Adrenal gland (tissue), 12 donors: ENCODE results near the gene MAML2. TPM values are rescaled to one million over a fixed set of nuclear protein-coding genes. Genes with fewer than 3 reads are reported as not detected.

Experiments
- DNase-seq, 7 donors: peaks; one replicate each; pipeline ENCODE4 v3.0.0-alpha.2; 2019 to 2020
- H3K27ac ChIP-seq, 5 donors: fragments of 200-600 bp; sonication (generic) in 4 of 5; 1 replicate in 3 of 5; 2 replicates in 2 of 5; pipeline versions ENCODE4 v1.5.1 to v1.8.0; 2016 to 2020; ENCODE audit warnings: mild to moderate bottlenecking in 1 of 5
- H3K27me3 ChIP-seq: fragments of 200-600 bp; 2 replicates; pipeline ENCODE4 v1.8.0; 2021
- H3K36me3 ChIP-seq, 2 donors: fragments of 200-600 bp; replicated peaks in 1 of 2; 1 replicate in 1 of 2; 2 replicates in 1 of 2; pipeline versions ENCODE4 v1.5.1 to v1.8.0; 2018 to 2022
- H3K4me1 ChIP-seq, 2 donors: fragments of 200-600 bp; replicated peaks in 1 of 2; 1 replicate in 1 of 2; 2 replicates in 1 of 2; pipeline versions ENCODE4 v1.5.1 to v1.8.0; 2018 to 2021
- H3K4me3 ChIP-seq, 4 donors: fragments of 200-600 bp; sonication (generic) in 3 of 4; one replicate each; pipeline ENCODE4 v1.5.1; 2016 to 2018
- H3K9me3 ChIP-seq, 3 donors: fragments of 200-600 bp; sonication (generic) in 1 of 3; replicated peaks in 1 of 3; 1 replicate in 2 of 3; 2 replicates in 1 of 3; pipeline versions ENCODE4 v1.5.1 to v1.8.0; 2016 to 2021
- POLR2A ChIP-seq, 2 donors: fragments of 450-650 bp; IDR thresholded peaks; one replicate each; pipeline ENCODE4 v1.6.1; 2017; ENCODE audit warnings: antibody characterized with exemption in 2 of 2, mild to moderate bottlenecking in 2 of 2, moderate library complexity in 1 of 2
- WGBS, 4 donors: extraction: QIAGEN DNeasy Blood & Tissue Kit in 2 of 4; methylation state at CpG; one replicate each; pipeline versions ENCODE4 v1.1.5 to v1.1.7; 2013 to 2017; 5-methylcytosine and 5-hydroxymethylcytosine counted together
- intact Hi-C, 2 donors: fragments of 100-400 bp; cut with DNase I; formaldehyde crosslinking; loops; one replicate each; pipeline versions ENCODE4 v1.14.1 to v1.15.0; 2022 to 2023
- polyA plus RNA-seq, 3 donors: library from polyadenylated mRNA; stranded (reverse); fragments of 200-250 nt in 2 of 3; fragments of 350-450 nt in 1 of 3; fragmentation: Illumina TruSeq in 1 of 3; extraction: RNeasy Lipid Tissue Mini Kit (QIAGEN cat#74804) in 1 of 3; gene quantifications; one replicate each; pipeline ENCODE4 v1.2.3, GENCODE V29; 2013 to 2014
- total RNA-seq, 9 donors: library from RNA; depleted of rRNA in 4 of 9; stranded (reverse); fragments of >200 nt in 4 of 9; fragments of 120-200 nt in 1 of 9; fragmentation: NEBNext Ultra II Directional in 1 of 9; extraction: Animal tissue kit (Norgen Biotek cat#: 25700) in 1 of 9; gene quantifications; one replicate each; pipeline versions ENCODE4 v1.1.0 to v1.2.4, GENCODE V29; 2013 to 2023
- TF ChIP-seq, protein P1 (sequence below), 6 experiments: fragments of 450-650 bp in 4 of 6; fragments of 200-600 bp in 2 of 6; sonication (generic) in 1 of 6; IDR thresholded peaks; 1 replicate in 5 of 6; 2 replicates in 1 of 6; pipeline versions ENCODE4 v1.5.1 to v1.8.0; 2016 to 2021; ENCODE audit warnings: antibody characterized with exemption in 6 of 6, mild to moderate bottlenecking in 2 of 6, moderate library complexity in 1 of 6
- donor health status: healthy with polysubstance abuse.
- donor health status: Bipolar disorder and iron deficiency.
- donor health status: DM: yes; HTN: yes; CAD: no.
- donor health status: DM: no; HTN: no; CAD: no.
- donor health status: DM: no; HTN: no; CAD: no.
- donor health status: DM: yes; HTN: yes; CAD: no.

MAML2 gene
- total and polyA plus RNA-seq, 12 donors, result 1.4 to 19.4 (median 7.6) TPM

DNA sequence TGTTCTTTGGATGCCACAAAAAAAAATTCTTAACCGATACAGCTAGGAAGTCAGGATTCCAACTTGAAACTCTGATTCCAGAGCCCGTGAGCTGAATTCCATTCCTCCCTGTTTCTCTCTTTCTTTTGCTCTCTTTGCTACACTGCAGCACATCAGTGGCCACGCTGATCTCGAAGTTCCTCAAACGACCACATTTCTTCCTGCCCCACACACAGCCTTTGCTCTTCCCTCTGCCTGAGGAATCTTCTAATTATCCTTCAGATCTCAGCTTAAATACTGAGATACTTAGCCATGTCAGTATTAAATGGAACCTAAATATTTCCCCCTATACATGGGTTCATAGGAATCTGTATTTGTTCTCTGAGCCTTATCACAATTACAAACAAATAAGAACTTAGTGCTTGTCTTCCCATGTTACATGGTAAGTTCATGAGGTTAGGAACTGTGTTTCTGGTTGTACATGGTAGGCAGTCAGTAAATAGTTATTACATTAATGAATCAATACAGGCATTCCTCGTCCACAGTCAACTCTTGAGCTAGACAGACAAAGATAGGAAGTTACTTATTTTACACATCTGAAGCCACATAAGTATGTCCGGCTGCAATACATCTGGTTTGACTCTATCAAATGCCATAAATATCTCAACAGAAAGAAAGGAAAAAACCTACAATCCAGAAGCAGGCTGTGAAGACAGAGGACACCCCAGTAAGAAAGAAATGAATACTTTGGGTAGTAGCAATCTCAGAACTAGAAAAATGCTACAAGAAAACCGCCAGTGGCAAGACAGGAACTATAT, 86.6 kb downstream of the MAML2 start:
- no peaks in the 10 kb centered on the region for H3K27me3 ChIP-seq
- no peaks in the 10 kb centered on the region for H3K9me3 ChIP-seq
- peaks cover 13 to 59% of the 10 kb centered on the region in 2 donors for H3K4me1 ChIP-seq
- no peak overlapping the region for H3K27ac ChIP-seq
- H3K4me3 ChIP-seq, result no peak overlapping the region
- no peaks in the 10 kb centered on the region for H3K36me3 ChIP-seq
- peak in 1 of 7 donors; percentile 8 for DNase-seq
- intact Hi-C loops, result no loop called here
- no peak for TF ChIP-seq POLR2A (IDR thresholded peaks at IDR 0.05)
- TF ChIP-seq, protein P1, sequence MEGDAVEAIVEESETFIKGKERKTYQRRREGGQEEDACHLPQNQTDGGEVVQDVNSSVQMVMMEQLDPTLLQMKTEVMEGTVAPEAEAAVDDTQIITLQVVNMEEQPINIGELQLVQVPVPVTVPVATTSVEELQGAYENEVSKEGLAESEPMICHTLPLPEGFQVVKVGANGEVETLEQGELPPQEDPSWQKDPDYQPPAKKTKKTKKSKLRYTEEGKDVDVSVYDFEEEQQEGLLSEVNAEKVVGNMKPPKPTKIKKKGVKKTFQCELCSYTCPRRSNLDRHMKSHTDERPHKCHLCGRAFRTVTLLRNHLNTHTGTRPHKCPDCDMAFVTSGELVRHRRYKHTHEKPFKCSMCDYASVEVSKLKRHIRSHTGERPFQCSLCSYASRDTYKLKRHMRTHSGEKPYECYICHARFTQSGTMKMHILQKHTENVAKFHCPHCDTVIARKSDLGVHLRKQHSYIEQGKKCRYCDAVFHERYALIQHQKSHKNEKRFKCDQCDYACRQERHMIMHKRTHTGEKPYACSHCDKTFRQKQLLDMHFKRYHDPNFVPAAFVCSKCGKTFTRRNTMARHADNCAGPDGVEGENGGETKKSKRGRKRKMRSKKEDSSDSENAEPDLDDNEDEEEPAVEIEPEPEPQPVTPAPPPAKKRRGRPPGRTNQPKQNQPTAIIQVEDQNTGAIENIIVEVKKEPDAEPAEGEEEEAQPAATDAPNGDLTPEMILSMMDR (IDR thresholded peaks at IDR 0.05), result no peak
- WGBS, 4 donors, result 60 to 76% (median 73%) methylated on average over 8 of the region's 8 CpGs

- WGBS, 4 donors, result 87 to 92% (median 91%) methylated on average over 8 of the region's 8 CpGs
- H3K4me1 ChIP-seq, result peaks cover 13 to 50% of the 10 kb centered on the region in 2 donors
- intact Hi-C loops, result no loop called here
These were observed 88.1 kb downstream of the MAML2 start for GRCh38 chr11:96254854-96255253.

GRCh38 chr11:96254087-96254486, 88.9 kb downstream of the MAML2 start:
- H3K36me3 ChIP-seq, result no peaks in the 10 kb centered on the region
- 42 to 52% (median 47%) methylated on average over 7 of the region's 7 CpGs for WGBS, 4 donors
- H3K27ac ChIP-seq, result no peak overlapping the region
- no peaks in the 10 kb centered on the region for H3K27me3 ChIP-seq
- intact Hi-C loops, result no loop called here
- no peaks in the 10 kb centered on the region for H3K9me3 ChIP-seq
- H3K4me1 ChIP-seq, result peaks cover 7 to 43% of the 10 kb centered on the region in 2 donors
- TF ChIP-seq, protein P1 (IDR thresholded peaks at IDR 0.05), result no peak
- no peak for TF ChIP-seq POLR2A (IDR thresholded peaks at IDR 0.05)
- peak in 3 of 7 donors; percentile 17 to 63 (median 24) for DNase-seq
- peak overlapping the region in 1 of 4 donors; percentile 10 for H3K4me3 ChIP-seq

More at GRCh38 chr11:96254854-96255253, 88.1 kb downstream of the MAML2 start:
- H3K27ac ChIP-seq, result no peak overlapping the region
- TF ChIP-seq POLR2A (IDR thresholded peaks at IDR 0.05), result no peak
- no peaks in the 10 kb centered on the region for H3K36me3 ChIP-seq
- H3K4me3 ChIP-seq, result no peak overlapping the region
- no peak for DNase-seq
- H3K9me3 ChIP-seq, result no peaks in the 10 kb centered on the region
- no peaks in the 10 kb centered on the region for H3K27me3 ChIP-seq

DNA sequence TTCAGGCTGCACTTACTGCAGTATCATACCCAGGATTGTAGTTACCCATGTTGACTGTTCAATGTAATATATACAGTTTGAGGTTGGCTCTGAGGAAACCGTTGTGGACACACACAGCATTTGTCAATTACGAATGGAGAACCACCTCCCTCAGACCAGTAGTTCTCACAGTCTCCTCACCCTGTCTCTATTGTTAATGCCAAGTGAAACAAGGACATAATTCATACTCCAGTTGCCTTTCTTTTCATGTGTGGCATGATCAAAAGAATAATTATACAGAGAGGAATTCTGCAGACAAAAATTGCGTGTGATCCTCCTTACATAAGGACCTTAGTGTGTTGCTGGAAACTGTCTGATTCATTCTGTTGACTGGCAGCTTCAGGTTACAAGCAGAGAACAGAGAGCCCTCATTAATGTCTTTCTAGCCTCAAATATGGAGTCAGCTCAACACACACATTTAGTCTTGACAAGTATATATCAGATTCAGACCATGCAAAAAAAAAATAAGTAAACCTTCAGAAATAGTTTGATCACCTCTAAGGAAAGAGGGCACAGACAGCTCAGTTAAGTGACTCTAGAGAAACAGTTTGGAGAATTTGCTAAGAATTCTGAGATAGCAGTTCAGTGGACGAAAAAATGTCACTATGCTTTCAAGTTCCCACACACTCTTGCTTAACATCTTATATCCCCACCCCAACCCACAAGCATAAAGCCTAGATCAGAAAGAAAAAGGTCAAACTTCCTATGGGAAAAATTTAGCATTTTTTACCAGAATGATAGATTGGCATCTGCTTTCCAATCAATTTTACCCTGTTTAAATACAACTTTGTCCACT, 96.1 kb downstream of the MAML2 start:
- no peak overlapping the region for H3K4me3 ChIP-seq
- TF ChIP-seq, protein P1 (IDR thresholded peaks at IDR 0.05), result no peak
- no peak for TF ChIP-seq POLR2A (IDR thresholded peaks at IDR 0.05)
- intact Hi-C loops, result no loop called here
- DNase-seq, result no peak
- H3K4me1 ChIP-seq, result peaks cover 0 to 22% of the 10 kb centered on the region in 2 donors
- no peaks in the 10 kb centered on the region for H3K27me3 ChIP-seq
- no peaks in the 10 kb centered on the region for H3K9me3 ChIP-seq
- peak overlapping the region in 2 of 5 donors; percentile 35 for H3K27ac ChIP-seq
- WGBS, 4 donors, result 36 to 50% (median 41%) methylated on average over 4 of the region's 4 CpGs
- no peaks in the 10 kb centered on the region for H3K36me3 ChIP-seq
